Measurements from ENCODE around the gene ESRRA.
"Not testable (repeated sequence)": the region's sequence is repeated elsewhere in the genome, so short reads cannot be mapped to it uniquely, and the experiment has no call there.

The ESRRA gene

DNA sequence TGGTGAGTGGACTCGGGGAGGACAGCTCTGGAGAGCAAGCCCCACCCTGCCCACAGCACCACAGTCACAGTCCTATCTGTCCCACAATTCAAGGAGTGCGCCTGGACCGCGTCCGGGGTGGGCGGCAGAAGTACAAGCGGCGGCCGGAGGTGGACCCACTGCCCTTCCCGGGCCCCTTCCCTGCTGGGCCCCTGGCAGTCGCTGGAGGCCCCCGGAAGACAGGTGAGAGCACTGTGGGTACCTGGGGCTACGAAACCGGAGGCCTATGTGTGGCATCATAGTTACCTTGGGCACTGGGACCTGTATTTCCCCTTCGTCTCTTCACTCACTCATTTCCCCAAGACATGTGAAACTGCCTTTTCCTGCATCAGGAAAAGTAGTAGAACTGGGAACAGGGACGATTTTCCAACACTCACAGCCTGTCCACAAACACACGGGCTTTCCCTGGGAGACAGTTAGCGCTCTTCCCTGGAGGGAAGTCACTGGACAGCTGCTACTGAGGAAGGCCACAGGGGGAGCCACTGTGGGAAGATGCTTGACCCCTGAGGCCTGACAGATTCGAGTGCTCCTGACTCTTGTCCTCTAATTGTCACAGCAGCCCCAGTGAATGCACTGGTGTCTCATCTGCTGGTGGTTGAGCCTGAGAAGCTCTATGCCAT is 9.0 kb downstream of the ESRRA start:
- DNase-seq (no peak), ATAC-seq (no peak)

DNA sequence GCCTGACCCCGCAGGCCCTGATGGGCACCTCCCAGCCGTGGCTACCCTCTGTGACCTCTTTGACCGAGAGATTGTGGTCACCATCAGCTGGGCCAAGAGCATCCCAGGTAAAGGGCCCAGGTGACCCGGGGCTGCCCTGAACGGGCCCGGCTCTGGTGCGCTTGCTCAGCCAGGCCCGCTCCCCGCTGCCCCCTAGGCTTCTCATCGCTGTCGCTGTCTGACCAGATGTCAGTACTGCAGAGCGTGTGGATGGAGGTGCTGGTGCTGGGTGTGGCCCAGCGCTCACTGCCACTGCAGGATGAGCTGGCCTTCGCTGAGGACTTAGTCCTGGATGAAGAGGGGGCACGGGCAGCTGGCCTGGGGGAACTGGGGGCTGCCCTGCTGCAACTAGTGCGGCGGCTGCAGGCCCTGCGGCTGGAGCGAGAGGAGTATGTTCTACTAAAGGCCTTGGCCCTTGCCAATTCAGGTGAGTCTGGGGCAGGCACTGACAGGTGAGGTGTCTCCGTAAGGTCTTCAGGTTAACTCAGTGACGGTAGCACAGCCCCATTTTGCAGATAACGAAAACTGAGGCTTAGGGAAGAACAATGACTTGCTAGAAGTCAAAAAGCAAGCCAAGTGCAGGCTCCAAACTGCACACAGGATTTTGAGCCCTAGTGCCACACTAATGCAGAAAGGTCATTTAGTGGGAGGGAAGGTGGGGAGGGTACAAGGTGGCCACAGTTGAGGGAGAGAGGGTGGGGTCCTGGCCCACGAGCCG is 9.7 kb downstream of the ESRRA start:
- DNase-seq (no peak), ATAC-seq (no peak)

DNA sequence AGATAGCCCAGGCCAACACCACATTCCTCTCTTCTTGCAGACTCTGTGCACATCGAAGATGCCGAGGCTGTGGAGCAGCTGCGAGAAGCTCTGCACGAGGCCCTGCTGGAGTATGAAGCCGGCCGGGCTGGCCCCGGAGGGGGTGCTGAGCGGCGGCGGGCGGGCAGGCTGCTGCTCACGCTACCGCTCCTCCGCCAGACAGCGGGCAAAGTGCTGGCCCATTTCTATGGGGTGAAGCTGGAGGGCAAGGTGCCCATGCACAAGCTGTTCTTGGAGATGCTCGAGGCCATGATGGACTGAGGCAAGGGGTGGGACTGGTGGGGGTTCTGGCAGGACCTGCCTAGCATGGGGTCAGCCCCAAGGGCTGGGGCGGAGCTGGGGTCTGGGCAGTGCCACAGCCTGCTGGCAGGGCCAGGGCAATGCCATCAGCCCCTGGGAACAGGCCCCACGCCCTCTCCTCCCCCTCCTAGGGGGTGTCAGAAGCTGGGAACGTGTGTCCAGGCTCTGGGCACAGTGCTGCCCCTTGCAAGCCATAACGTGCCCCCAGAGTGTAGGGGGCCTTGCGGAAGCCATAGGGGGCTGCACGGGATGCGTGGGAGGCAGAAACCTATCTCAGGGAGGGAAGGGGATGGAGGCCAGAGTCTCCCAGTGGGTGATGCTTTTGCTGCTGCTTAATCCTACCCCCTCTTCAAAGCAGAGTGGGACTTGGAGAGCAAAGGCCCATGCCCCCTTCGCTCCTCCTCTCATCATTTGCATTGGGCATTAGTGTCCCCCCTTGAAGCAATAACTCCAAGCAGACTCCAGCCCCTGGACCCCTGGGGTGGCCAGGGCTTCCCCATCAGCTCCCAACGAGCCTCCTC is 10.6 kb downstream of the ESRRA start:
- ATAC-seq, DNase-seq: not testable (repeated sequence)

DNA sequence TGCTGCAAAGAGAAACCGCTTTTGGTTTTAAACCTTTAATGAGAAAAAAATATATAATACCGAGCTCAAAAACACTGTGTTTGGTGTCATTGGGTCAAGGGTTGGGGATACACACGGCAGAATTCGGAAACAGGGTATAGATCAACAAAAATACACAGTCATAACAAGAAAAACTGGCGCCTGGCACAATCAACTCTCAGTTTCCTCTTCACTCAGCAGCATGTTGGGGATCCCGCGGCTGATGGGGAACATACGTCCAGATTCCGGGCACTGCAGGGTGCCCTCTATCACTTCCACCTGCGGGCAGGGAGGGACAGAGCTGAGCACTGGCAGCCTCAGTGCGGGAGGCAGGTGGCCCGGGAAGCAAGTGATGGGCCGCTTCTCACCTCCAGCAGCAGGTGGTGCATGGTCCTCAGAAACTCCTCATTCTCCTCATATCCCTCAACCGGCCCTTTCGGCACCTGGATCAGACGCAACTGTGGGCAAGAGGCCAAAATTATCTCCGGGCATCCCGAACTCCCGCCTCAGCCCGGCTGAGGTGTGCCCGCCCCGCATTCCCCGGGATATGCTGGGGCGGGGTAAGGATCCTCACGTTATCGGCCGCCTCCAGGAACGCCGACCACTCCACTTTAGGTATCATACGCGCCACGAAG is 11.5 kb downstream of the ESRRA start:
- ATAC-seq (no peak), DNase-seq (peak; percentile 39)

DNA sequence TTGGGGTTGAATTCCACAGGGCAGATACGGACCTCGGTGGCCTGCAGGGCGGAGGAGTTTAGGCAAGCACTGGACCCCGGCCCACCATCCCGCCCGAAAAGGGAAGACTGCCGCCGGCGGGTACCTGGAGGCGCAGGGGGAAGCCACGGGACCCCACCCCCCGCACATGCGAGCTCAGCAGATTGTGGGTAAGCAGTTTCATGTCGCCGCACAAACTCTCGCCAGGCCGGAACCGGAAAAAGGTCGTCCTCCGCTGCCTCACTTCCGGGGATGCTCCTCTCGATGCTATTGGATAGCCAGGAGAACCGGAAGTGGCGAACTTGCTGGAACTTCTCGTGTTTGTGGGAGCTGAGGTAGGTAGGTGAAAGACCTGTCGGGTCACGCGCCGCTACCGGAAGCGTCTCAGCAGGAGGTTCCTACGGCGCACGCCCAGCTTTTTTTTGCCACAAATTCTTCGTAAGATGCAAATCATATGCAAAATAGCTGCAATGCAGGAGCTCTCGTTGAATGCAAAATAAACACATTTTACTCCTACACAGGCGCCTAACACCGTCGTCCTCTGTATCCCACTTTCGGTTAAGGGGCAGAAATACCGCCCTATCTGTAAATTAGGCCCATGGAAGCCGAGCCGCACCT is 12.1 kb downstream of the ESRRA start, which contains the start of gene TRMT112:
Gene TRMT112, minus strand, starts transcription at position 235 of the 636 bp plus-strand sequence. Its CDS starts 33 bp downstream, at position 202.
- ATAC-seq (peak; percentile 76), DNase-seq (peak; percentile 95)

DNA sequence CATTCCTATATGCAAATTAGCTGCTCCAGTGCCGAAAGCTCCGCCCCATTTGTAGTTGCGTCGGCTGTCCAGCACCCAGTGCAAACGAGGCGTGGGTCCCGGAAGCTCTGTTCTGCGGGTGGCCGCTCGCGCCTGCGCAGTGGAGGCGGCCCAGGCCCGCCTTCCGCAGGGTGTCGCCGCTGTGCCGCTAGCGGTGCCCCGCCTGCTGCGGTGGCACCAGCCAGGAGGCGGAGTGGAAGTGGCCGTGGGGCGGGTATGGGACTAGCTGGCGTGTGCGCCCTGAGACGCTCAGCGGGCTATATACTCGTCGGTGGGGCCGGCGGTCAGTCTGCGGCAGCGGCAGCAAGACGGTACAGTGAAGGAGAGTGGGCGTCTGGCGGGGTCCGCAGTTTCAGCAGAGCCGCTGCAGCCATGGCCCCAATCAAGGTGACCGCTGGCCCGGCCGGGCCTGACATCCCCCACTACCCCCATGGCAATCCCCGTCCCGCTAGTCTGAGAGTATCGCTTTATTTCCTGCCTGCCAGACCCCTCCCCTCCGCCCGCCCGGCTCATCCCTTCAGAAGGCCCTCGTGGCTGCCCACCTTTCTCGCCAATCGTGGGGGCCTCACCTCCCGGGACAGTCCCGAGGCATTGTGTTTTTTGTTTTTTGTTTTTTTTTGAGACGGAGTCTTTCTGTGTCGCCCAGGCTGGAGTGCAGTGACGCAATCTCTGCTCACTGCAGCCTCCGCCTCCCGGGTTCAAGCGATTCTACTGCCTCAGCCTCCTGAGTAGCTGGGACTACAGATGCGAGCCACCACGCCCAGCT is 12.8 kb downstream of the ESRRA start, which contains the start of gene PRDX5:
Gene PRDX5, plus strand, starts transcription at position 161 of the 805 bp plus-strand sequence. Its CDS starts 95 bp downstream, at position 256.
- peak; percentile 80 for ATAC-seq
- peak; percentile 96 for DNase-seq

DNA sequence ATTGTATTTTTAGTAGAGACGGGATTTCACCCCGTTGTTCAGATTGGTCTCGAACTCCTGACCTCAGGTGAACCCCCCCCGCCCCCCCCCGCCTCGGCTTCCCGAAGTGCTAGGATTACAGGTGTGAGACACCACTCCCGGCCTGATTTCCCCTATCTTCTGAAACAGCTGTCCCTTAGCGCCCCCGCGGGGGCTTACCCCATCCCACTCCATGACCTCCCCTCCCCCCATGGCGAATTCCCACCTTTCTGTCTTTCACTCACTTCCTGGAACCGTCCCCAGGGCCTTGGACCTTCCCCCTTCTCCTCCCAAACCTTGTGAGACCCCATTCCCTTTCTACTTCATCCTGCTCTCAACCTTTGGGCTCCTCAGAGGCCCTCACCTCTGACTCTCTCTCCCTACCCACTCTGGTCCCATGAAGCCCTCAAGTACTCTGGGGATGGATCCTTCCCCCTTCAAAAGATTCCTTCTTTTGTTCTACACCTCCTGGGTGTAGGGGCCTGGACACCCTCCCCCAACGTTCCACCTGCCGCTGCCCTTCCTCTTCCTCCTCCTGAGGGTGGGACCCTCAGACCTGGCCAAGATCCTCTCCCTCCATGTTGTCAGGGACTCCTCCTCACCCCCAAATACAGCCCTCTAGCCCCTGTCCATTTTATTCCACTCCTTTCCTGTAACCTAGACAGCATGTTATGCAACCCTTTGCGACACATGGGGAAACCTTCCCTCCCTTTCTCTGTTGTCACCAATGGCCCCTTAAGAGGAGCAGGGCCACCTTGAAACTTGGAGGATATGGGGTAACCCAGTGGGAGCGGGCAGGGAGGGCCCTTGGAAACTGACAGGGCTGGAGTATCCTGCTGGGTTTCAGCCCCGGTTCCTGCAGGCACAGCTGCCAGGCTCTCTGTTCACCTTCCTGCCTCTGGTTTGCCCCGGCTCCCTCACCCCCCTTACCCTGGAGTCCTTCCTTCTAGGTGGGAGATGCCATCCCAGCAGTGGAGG is 13.7 kb downstream of the ESRRA start:
- no peak for ATAC-seq
- DNase-seq: no peak

DNA sequence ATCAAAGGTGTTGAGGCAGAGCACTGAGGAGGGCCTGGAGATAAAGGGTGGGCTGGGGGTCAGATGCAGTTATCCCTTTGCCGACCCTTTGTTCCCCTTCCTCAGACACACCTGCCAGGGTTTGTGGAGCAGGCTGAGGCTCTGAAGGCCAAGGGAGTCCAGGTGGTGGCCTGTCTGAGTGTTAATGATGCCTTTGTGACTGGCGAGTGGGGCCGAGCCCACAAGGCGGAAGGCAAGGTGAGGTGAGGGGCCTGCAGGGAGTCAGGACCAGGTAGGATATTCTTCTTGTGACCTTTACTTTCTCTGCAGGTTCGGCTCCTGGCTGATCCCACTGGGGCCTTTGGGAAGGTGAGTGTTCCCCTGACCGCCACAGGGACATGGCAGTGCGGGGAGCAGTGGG is 15.2 kb downstream of the ESRRA start:
- ATAC-seq (no peak), DNase-seq (no peak)

DNA sequence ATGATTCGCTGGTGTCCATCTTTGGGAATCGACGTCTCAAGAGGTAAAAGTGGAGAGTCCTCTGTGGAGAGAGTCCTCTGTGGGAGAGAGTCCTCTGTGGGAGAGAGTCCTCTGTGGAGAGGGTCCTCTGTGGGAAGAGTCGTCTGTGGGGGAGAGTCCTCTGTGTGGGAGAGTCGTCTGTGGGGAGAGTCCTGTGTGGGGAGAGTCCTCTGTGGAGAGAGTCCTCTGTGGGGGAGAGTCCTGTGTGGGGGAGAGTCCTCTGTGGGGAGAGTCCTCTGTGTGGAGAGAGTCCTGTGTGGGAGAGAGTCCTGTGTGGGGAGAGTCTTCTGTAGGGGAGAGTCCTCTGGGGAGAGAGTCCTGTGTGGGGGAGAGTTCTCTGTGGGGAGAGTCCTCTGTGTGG is 15.7 kb downstream of the ESRRA start:
- no peak for ATAC-seq
- DNase-seq: no peak

DNA sequence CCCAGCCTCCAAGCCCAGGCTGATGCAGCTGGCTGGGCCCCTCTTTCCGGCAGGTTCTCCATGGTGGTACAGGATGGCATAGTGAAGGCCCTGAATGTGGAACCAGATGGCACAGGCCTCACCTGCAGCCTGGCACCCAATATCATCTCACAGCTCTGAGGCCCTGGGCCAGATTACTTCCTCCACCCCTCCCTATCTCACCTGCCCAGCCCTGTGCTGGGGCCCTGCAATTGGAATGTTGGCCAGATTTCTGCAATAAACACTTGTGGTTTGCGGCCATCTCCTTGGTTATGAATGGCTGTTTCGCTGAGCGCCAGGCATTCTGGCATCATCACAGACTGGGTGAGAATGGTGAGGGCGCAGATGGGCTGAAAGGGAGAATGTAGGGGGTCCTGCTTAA is 16.2 kb downstream of the ESRRA start:
- DNase-seq (no peak), ATAC-seq (no peak)

DNA sequence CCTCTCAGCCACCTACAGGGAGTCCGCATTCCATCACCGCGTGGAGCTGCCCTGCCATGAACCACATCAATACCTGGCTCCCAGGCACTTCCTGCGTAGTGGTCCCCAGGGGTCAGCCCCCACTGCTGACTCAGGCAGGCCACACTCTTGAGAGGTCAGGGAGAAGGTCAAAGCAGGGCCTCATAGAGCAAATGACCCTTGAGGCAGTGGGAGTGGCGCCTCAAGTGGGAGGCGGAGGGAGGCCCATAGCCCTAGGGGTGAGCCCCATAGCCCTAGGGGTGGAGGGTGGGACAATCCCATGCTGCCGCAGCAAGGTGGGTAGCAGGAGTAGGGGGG is 17.6 kb downstream of the ESRRA start:
- DNase-seq (no peak), ATAC-seq (no peak)

DNA sequence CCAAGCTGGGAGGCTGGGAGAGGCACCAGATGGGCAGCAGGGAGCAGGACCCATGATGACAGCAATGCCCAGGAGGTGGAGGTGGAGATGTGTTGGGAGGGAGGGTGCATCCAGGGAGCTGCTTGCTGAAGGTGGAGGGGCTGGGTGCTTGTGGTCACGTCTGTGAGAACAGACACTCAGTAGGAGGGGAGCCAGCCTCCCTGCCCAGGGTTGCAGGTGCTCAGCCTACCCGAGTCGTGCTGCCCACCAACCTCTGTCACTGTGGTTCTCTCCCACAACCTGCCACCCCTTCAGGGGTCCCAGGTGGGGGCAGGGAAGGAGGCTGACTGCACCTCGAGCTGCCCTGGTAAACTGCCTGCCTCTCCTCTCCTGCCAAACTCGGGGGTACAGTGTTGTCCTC is 18.0 kb downstream of the ESRRA start:
- DNase-seq: no peak
- no peak for ATAC-seq

DNA sequence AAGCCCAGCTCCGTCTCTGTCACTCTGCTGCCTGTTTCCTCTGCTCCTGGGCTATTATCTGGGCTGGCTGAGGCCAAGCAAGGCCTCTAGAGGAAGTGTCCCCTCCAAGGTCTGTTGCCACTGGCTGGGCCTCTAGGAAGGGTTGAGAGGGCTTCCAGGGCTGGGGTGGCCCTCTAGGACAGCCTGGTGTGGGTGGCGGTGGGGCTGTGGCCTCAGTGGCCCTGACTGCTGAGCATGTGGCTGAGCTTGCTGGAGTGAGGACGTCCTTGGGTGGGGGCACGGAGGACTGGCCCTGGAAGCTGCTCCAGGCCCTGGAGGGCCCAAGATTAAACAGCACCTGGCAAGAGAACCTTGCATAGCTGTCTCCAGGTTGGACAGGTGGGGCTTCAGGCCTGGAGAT is 18.7 kb downstream of the ESRRA start:
- not testable (repeated sequence) for ATAC-seq, DNase-seq

DNA sequence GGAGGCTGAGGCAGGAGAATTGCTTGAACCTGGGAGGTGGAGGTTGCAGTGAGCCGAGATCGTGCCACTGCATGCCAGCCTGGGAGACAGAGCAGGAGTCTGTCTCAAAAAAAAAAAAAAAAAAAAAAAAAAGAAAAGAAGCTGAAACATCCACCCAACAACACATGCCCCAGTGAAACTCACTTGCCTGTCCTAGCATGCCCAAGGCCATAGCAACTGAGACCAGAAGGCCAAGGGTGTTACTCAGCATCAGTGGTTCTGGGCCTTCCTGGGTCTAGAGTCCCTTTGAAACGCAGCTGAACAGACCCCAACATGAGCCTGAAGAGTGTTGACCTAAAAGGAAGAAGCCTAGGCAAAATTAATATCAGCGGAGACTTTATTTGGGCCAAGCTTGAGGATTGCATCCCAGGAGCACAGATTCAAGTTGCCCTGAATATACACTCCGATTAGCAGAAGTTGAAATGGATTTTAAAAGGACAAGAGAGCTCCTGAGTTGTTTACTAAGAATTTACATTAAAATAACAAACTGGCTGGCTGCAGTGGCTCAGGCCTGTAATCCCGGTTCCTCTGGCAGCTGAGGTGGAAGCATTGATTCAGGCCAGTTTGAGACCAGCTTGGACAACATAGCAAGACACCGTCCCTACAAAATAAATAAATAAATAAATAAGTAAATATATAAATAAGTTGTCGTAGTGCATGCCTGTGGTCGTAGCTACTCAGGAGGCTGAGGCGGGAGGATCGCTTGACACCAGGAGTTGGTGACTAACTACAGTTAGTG is 19.6 kb downstream of the ESRRA start:
- no peak for ATAC-seq
- DNase-seq: no peak

DNA sequence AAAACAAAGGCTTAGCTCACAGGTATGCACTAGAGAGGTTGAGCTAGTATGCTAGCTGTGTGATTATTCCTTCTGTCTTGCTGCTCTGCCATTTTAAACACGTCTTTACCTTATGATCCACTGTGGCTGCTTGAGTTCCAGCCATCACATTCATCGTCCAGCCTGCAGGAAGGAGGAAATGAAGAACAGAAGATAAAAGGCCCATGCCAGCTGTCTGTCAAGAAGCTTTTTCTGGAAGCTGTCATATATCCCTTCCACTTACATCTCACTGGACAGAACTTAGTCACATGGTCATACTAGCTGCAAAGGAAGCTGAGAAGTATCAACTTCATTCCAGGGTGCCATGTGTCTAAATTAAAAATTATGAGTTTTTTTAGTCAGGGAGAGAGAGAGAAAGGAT is 22.1 kb downstream of the ESRRA start:
- no peak for ATAC-seq
- DNase-seq: no peak

DNA sequence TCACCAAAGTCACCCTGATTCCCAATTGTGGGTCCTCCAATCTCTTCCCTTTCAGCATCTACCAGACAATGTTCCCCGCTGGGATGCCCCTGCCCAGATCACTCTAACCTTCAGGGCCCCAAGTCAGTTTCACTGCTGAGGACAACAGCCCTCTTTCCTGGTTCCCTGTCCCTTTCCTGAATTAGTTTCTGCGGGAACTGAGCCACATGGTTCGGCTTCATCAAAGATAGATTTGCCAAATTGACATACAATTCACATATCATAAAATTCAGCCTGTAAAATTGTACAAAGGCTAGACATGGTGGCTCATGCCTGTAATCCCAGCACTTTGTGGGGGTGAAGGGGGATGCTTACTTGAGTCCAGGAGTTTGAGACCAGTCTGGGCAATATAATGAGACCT is 22.7 kb downstream of the ESRRA start:
- no peak for DNase-seq
- ATAC-seq: no peak

DNA sequence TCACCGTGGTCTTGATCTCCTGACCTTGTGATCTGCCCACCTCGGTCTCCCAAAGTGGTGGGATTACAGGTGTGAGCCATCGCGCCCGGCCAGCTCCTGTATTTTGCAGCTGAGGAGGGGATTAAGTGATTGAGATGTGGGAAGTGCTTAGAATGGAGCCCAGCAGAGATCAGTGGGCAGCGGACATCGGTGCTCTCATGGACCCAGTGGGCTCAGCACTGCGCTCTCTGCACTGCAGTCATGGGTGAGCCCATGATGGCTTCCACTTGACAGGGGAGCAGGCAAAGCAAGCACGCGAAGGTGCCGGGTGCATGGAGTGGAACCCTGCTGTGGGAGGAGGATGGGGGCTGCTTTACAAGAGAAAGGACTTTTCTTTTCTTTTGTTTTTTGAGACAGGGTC is 25.6 kb downstream of the ESRRA start:
- DNase-seq (no peak), ATAC-seq (no peak)

DNA sequence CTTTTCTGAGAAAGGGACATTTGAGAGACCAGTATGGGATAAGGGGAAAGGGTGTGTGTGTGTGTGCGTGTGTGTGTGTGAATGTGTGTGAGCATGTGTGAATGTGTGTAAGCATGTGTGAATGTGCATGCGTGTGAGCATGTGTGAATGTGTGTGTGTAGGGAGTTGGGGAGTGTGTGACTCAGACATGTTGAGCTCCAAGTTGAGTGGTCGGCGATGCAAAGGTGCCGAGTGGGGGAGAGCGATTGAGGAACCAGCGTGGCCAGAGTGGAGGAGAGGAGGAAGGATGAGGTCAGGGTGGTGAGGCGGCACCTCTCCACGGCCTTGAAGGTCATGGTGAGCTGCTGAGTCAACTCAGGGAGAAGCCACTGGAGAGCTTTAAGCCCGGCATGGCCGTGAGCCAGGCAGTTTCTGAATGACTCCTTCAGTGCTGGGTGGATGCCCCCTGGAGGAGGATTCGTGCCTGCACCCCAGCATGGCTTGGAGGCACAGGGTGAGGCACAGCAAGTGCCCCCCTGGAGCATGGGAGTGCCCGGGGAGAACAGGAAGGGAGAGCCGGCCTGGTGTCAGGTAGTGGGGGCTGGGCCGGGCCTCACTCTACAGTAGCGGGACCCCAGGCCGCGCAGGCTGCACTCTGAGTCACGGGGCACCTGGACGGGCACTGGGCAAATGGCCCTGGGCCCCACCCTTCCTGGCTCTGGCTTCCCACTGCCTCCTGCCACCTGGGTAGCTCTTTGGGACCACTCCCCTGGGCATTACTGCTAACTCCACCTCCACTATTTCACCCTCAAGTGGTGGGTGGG is 26.4 kb downstream of the ESRRA start:
- ATAC-seq: peak; percentile 82
- DNase-seq: peak; percentile 90

Data from stimulated activated naive CD8-positive, alpha-beta T cell treated with anti-CD3 and anti-CD28 coated beads, Interleukin-15, Interleukin-2, amounts not matched to agents 100 U/mL and 50 U/mL, for 24 hours (primary cell).